Neural cell (in vitro differentiated cells): Measurements from ENCODE around the gene GLTPD2. TPM values are rescaled to one million over a fixed set of nuclear protein-coding genes. Genes with fewer than 3 reads are reported as not detected.
"Not testable (repeated sequence)": the region's sequence is repeated elsewhere in the genome, so short reads cannot be mapped to it uniquely, and the experiment has no call there.

Experiments
- H2AFZ ChIP-seq: fragments of 200-600, 300-800 bp; sonication (generic), shearing (Covaris generic); 2 replicates; pipeline ENCODE4 v1.6.0; 2014; ENCODE audit warnings: low read depth, mild to moderate bottlenecking, antibody characterized with exemption, low read length, moderate library complexity
- H3F3A ChIP-seq: fragments of 200-600 bp; shearing (Covaris generic); 2 replicates; pipeline ENCODE4 v1.6.1; 2016; ENCODE audit warnings: mild to moderate bottlenecking, moderate library complexity, mixed read lengths, antibody characterized with exemption, low read length; ENCODE audit not compliant: insufficient read depth, poor library complexity, severe bottlenecking
- H3K27ac ChIP-seq: fragments of 200-600, 300-800 bp; sonication (generic), shearing (Covaris generic); 2 replicates; pipeline ENCODE4 v1.5.1; 2014; ENCODE audit warnings: mild to moderate bottlenecking, low read length, moderate library complexity
- H3K27me3 ChIP-seq: fragments of 300-800, 200-600 bp; sonication (generic), shearing (Covaris generic); 2 replicates; pipeline ENCODE4 v1.6.0; 2014; ENCODE audit warnings: mild to moderate bottlenecking, low read depth, low read length, moderate library complexity; ENCODE audit not compliant: insufficient read depth
- H3K36me3 ChIP-seq: fragments of 300-800, 200-600 bp; sonication (generic), shearing (Covaris generic); 2 replicates; pipeline ENCODE4 v1.5.1; 2014; ENCODE audit warnings: mild to moderate bottlenecking, antibody characterized with exemption, low read length, moderate library complexity; ENCODE audit not compliant: insufficient read depth
- H3K4me2 ChIP-seq: fragments of 300-800, 200-600 bp; sonication (generic), shearing (Covaris generic); 2 replicates; pipeline ENCODE4 v1.6.0; 2014; ENCODE audit warnings: mild to moderate bottlenecking, low read length
- H3K4me3 ChIP-seq: fragments of 300-800, 200-600 bp; sonication (generic), shearing (Covaris generic); 2 replicates; pipeline ENCODE4 v1.5.1; 2014; ENCODE audit warnings: mild to moderate bottlenecking, low read length, moderate library complexity
- H3K79me2 ChIP-seq: fragments of 200-600 bp; shearing (Covaris generic); replicated peaks from 2 replicates; pipeline ENCODE4 v1.6.0; 2014; ENCODE audit warnings: mild to moderate bottlenecking, low read length, moderate library complexity; ENCODE audit not compliant: insufficient read depth
- H3K9ac ChIP-seq: fragments of 300-800, 200-600 bp; sonication (generic), shearing (Covaris generic); 2 replicates; pipeline ENCODE4 v1.6.1; 2016; ENCODE audit warnings: mild to moderate bottlenecking, low read length, mixed read lengths
- H3K9me2 ChIP-seq: fragments of 200-600 bp; shearing (Covaris generic); 2 replicates; pipeline ENCODE4 v1.6.1; 2016; ENCODE audit warnings: mild to moderate bottlenecking, low read length, mixed read lengths; ENCODE audit not compliant: insufficient read depth
- H3K9me3 ChIP-seq: fragments of 200-600, 300-800 bp; sonication (generic), shearing (Covaris generic); 2 replicates; pipeline ENCODE4 v1.6.1; 2016; ENCODE audit warnings: mild to moderate bottlenecking, mixed run types, low read length, moderate library complexity, mixed read lengths
- H4K20me1 ChIP-seq: fragments of 200-600 bp; shearing (Covaris generic); 2 replicates; pipeline ENCODE4 v1.6.1; 2016; ENCODE audit warnings: mild to moderate bottlenecking, mixed run types; ENCODE audit not compliant: insufficient read depth
- CTCF ChIP-seq: fragments of 450-650 bp; IDR thresholded peaks from 2 replicates; pipeline ENCODE4 v1.5.1; 2014; ENCODE audit warnings: antibody characterized with exemption, mild to moderate bottlenecking, moderate library complexity; ENCODE audit not compliant: poor library complexity, severe bottlenecking
- EP300 ChIP-seq: fragments of 450-650 bp; conservative IDR thresholded peaks from 2 replicates; pipeline ENCODE4 v1.6.1; 2014; ENCODE audit warnings: antibody characterized with exemption, mild to moderate bottlenecking, moderate library complexity; ENCODE audit not compliant: poor library complexity, severe bottlenecking
- EZH2 ChIP-seq: fragments of 200-600, 300-800 bp; shearing (Covaris generic), sonication (generic); IDR thresholded peaks from 2 replicates; pipeline ENCODE4 v1.6.1; 2014; ENCODE audit warnings: antibody characterized with exemption, low read length, borderline replicate concordance, mild to moderate bottlenecking; ENCODE audit not compliant: insufficient read depth, poor library complexity, severe bottlenecking
- MXI1 ChIP-seq: fragments of 450-650 bp; conservative IDR thresholded peaks from 2 replicates; pipeline ENCODE4 v1.6.1; 2014; ENCODE audit warnings: antibody characterized with exemption, mild to moderate bottlenecking; ENCODE audit not compliant: poor library complexity, severe bottlenecking
- POLR2AphosphoS5 ChIP-seq: IDR thresholded peaks from 2 replicates; pipeline ENCODE4 v1.6.1; 2012
- RAD21 ChIP-seq: fragments of 450-650 bp; conservative IDR thresholded peaks from 2 replicates; pipeline ENCODE4 v1.6.1; 2014; ENCODE audit warnings: antibody characterized with exemption, mild to moderate bottlenecking, moderate library complexity
- REST ChIP-seq: IDR thresholded peaks from 2 replicates; pipeline ENCODE4 v1.6.1; 2012; ENCODE audit warnings: borderline replicate concordance
- SMC3 ChIP-seq: fragments of 450-650 bp; conservative IDR thresholded peaks from 2 replicates; pipeline ENCODE4 v1.6.1; 2014; ENCODE audit warnings: antibody characterized with exemption, mild to moderate bottlenecking, moderate library complexity; ENCODE audit not compliant: poor library complexity
- TAF1 ChIP-seq: IDR thresholded peaks from 2 replicates; pipeline ENCODE4 v1.6.1; 2012; ENCODE audit warnings: low read depth
- polyA plus RNA-seq: library from polyadenylated mRNA; depleted of rRNA; stranded (reverse); fragments of >200 nt; gene quantifications from 2 replicates; pipeline ENCODE4 v1.2.3, GENCODE V29; 2014

The GLTPD2 gene
- polyA plus RNA-seq, 1 donor from 2014 or later, result not detected

GRCh38 chr17:4827399-4827798, 38.6 kb downstream of the GLTPD2 start:
- Histone ChIP-seq H3K27me3 (no peaks in the 10 kb centered on the region), H3K27ac (no peak overlapping the region), H2AFZ (no peak overlapping the region), H3K9me3 (no peaks in the 10 kb centered on the region), H3K9me2 (no peaks in the 10 kb centered on the region), H3K4me3 (no peak overlapping the region), H3F3A (no peaks in the 10 kb centered on the region), H3K79me2 (no peaks in the 10 kb centered on the region), H3K9ac (no peak overlapping the region), H4K20me1 (no peaks in the 10 kb centered on the region), H3K36me3 (no peaks in the 10 kb centered on the region), H3K4me2 (no peak overlapping the region)
- no peak for TF ChIP-seq POLR2AphosphoS5
- TF ChIP-seq SMC3, result no peak
- no peak for TF ChIP-seq REST
- no peak for TF ChIP-seq TAF1
- no peak for TF ChIP-seq CTCF
- TF ChIP-seq RAD21, result no peak
- no peak for TF ChIP-seq EP300
- no peak for TF ChIP-seq EZH2
- TF ChIP-seq MXI1, result no peak

- H3K9me2 ChIP-seq, H3K9me3 ChIP-seq, H3F3A ChIP-seq, H3K4me2 ChIP-seq, H4K20me1 ChIP-seq, H3K36me3 ChIP-seq, H3K27me3 ChIP-seq: not testable (repeated sequence)
- peak overlapping the region; percentile 70 for H2AFZ ChIP-seq
- peak overlapping the region; percentile 95 for H3K9ac ChIP-seq
- peak overlapping the region; percentile 100 for H3K4me3 ChIP-seq
- peaks cover 43% of the 10 kb centered on the region for H3K79me2 ChIP-seq
- H3K27ac ChIP-seq, result peak overlapping the region; percentile 91
- peak; percentile 46 for TF ChIP-seq EP300
Measured at GRCh38 chr17:4832829-4833177, 44.0 kb downstream of the GLTPD2 start.
